Endothelial cell of umbilical vein (primary cell): ENCODE measurements around the gene BCAS3. TPM values are rescaled to one million over a fixed set of nuclear protein-coding genes. Genes with fewer than 3 reads are reported as not detected.
A peak's percentile ranks its signal among the peaks of the same experiment; 100 is the strongest.

ENCODE experiments used
- BruUV-seq: library from RNA; stranded (reverse); fragments of 400-500 nt; replicated peaks from 2 replicates; lab custom pipeline; 2021; lab: Mats Ljungman, UMichigan
- CTCF ChIA-PET: fragments of 300-600, 350-600 bp; sonication (Branson Sonifier 250); formaldehyde crosslinking; loops from one replicate; lab custom pipeline; 2021; ENCODE audit warnings: antibody characterized with exemption, inconsistent platforms; lab: Charles Lee
- POLR2A ChIA-PET: fragments of 300-600, 350-600 bp; sonication (Branson Sonifier 250); formaldehyde crosslinking; loops from one replicate; lab custom pipeline; 2021; ENCODE audit warnings: antibody characterized with exemption, inconsistent platforms; lab: Charles Lee
- DNase-seq: peaks from one replicate; pipeline ENCODE4 v3.0.0-alpha.2; 2011; ENCODE audit warnings: low read depth, low spot score
- FAIRE-seq: peaks from 2 replicates; lab custom pipeline; 2011; peaks lifted over from hg19 to GRCh38; lab: Jason Lieb, UNC
- H2AFZ ChIP-seq: 2 replicates; pipeline ENCODE4 v1.6.0; 2012; ENCODE audit warnings: low read depth, low read length, control low read depth, inconsistent platforms
- H3K27ac ChIP-seq: 2 replicates; pipeline ENCODE4 v1.5.1; 2011; ENCODE audit warnings: low read depth, mild to moderate bottlenecking, control low read depth, low read length, moderate library complexity; ENCODE audit not compliant: insufficient read depth
- H3K27me3 ChIP-seq, 2 experiments: 2 replicates each; pipeline versions ENCODE4 v1.6.0 to v1.6.1; 2011; ENCODE audit warnings: low read length in 2 of 2, mixed read lengths in 1 of 2; ENCODE audit not compliant: control insufficient read depth in 2 of 2, insufficient read depth in 2 of 2
- H3K36me3 ChIP-seq, 2 experiments: 2 replicates in 1 of 2; 3 replicates in 1 of 2; pipeline ENCODE4 v1.5.1; 2011; ENCODE audit warnings: low read length in 2 of 2, mild to moderate bottlenecking in 1 of 2, moderate library complexity in 1 of 2; ENCODE audit not compliant: control insufficient read depth in 2 of 2, insufficient read depth in 2 of 2; ENCODE audit errors: extremely low read depth in 1 of 2
- H3K4me1 ChIP-seq: 3 replicates; pipeline ENCODE4 v1.5.1; 2011; ENCODE audit warnings: mild to moderate bottlenecking, low read length; ENCODE audit not compliant: control insufficient read depth, insufficient read depth; ENCODE audit errors: extremely low read depth
- H3K4me2 ChIP-seq: 2 replicates; pipeline ENCODE4 v1.6.1; 2011; ENCODE audit warnings: low read length, control low read depth, mixed read lengths; ENCODE audit not compliant: insufficient read depth
- H3K4me3 ChIP-seq, 3 experiments: fragments of 200-600 bp in 1 of 3; sonication (generic), shearing (Covaris generic) in 1 of 3; replicated peaks in 1 of 3; 2 replicates each; pipeline ENCODE4 v1.5.1; 2011 to 2016; ENCODE audit warnings: control low read depth in 3 of 3, low read length in 3 of 3, mild to moderate bottlenecking in 2 of 3, inconsistent platforms in 1 of 3, low read depth in 1 of 3, moderate library complexity in 1 of 3; ENCODE audit not compliant: insufficient read depth in 1 of 3
- H3K79me2 ChIP-seq: 2 replicates; pipeline ENCODE4 v1.6.0; 2012; ENCODE audit warnings: low read length, inconsistent platforms; ENCODE audit not compliant: control insufficient read depth, insufficient read depth
- H3K9ac ChIP-seq: replicated peaks from 2 replicates; pipeline ENCODE3; 2011; ENCODE audit warnings: low read length, control low read depth; ENCODE audit not compliant: insufficient read depth; ENCODE audit errors: extremely low read depth
- H3K9me1 ChIP-seq: replicated peaks from 3 replicates; pipeline ENCODE4 v1.6.0; 2011; ENCODE audit warnings: mild to moderate bottlenecking, low read length; ENCODE audit not compliant: control insufficient read depth, insufficient read depth; ENCODE audit errors: extremely low read depth
- H3K9me3 ChIP-seq: replicated peaks from 2 replicates; pipeline ENCODE4 v1.5.1; 2012; ENCODE audit warnings: low read length, inconsistent platforms; ENCODE audit not compliant: control insufficient read depth, insufficient read depth
- H4K20me1 ChIP-seq: replicated peaks from 2 replicates; pipeline ENCODE3; 2011; ENCODE audit warnings: mild to moderate bottlenecking, low read length; ENCODE audit not compliant: control insufficient read depth, insufficient read depth; ENCODE audit errors: extremely low read depth
- EZH2 ChIP-seq: IDR thresholded peaks from 2 replicates; pipeline ENCODE4 v1.6.1; 2012; ENCODE audit warnings: borderline replicate concordance, low read depth, mild to moderate bottlenecking, moderate library complexity, low read length, inconsistent platforms; ENCODE audit not compliant: severe bottlenecking
- FOS ChIP-seq: IDR thresholded peaks from 2 replicates; pipeline ENCODE4 v1.6.1; 2011; ENCODE audit warnings: mild to moderate bottlenecking, low read length, moderate library complexity, borderline replicate concordance; ENCODE audit not compliant: insufficient read depth
- GATA2 ChIP-seq: IDR thresholded peaks from 2 replicates; pipeline ENCODE4 v1.7.0; 2011; ENCODE audit warnings: low read depth, mild to moderate bottlenecking, moderate library complexity, mixed read lengths, low read length; ENCODE audit not compliant: insufficient read length, insufficient read depth
- JUN ChIP-seq: IDR thresholded peaks from 2 replicates; pipeline ENCODE4 v1.6.1; 2011; ENCODE audit warnings: borderline replicate concordance, low read depth; ENCODE audit not compliant: insufficient read length, insufficient read depth
- MYC ChIP-seq: IDR thresholded peaks from one replicate; pipeline ENCODE4 v1.6.1; 2011; ENCODE audit warnings: mild to moderate bottlenecking, low read depth, low read length
- POLR2A ChIP-seq: IDR thresholded peaks from 2 replicates; pipeline ENCODE4 v1.6.1; 2012; ENCODE audit warnings: low read depth, mild to moderate bottlenecking, control low read depth, low read length
- POLR2AphosphoS5 ChIP-seq: IDR thresholded peaks from 2 replicates; pipeline ENCODE4 v1.6.1; 2012; ENCODE audit warnings: low read depth, mild to moderate bottlenecking, control low read depth, low read length, moderate library complexity; ENCODE audit not compliant: insufficient read depth
- dilution Hi-C: fragments of 300-500 bp; cut with MboI; formaldehyde crosslinking; loops from one replicate; pipeline ENCODE4 v1.15.0; 2019; ENCODE audit warnings: low sequenced_read_pairs; ENCODE audit not compliant: extremely low pct_ligation_motif_present
- intact Hi-C: fragments of 100-400 bp; cut with micrococcal nuclease; formaldehyde crosslinking; loops from one replicate; pipeline ENCODE4 v1.10.0; 2022
- polyA plus RNA-seq, 4 experiments: library from polyadenylated mRNA; depleted of rRNA in 3 of 4; stranded (reverse) in 3 of 4; unstranded in 1 of 4; fragments of >200 nt; gene quantifications; 2 replicates each; pipeline versions ENCODE4 v1.2.1 to v1.2.3, GENCODE V29; 2011 to 2012; ENCODE audit warnings: missing spikeins in 1 of 4
- total RNA-seq: library from RNA; stranded (reverse); gene quantifications from 2 replicates; pipeline ENCODE4 v1.2.3, GENCODE V29; 2021
- TF ChIP-seq, protein P1 (sequence below): IDR thresholded peaks from 2 replicates; pipeline ENCODE4 v1.6.1; 2011; ENCODE audit not compliant: insufficient read depth, insufficient read length
- TF ChIP-seq, protein P2 (sequence below), 2 donors: IDR thresholded peaks; 1 replicate in 1 of 2; 2 replicates in 1 of 2; pipeline ENCODE4 v1.5.1; 2011; ENCODE audit warnings: low read length in 2 of 2, mild to moderate bottlenecking in 2 of 2, moderate library complexity in 2 of 2, control low read depth in 1 of 2, inconsistent platforms in 1 of 2, low read depth in 1 of 2; ENCODE audit not compliant: insufficient read depth in 1 of 2; ENCODE audit errors: extremely low read depth in 1 of 2

The BCAS3 gene
- total and polyA plus RNA-seq, 2 donors (not counting 3 experiments of a cell fraction or from before 2014, with no cell fraction given), result 8.2 to 16.0 TPM

DNA sequence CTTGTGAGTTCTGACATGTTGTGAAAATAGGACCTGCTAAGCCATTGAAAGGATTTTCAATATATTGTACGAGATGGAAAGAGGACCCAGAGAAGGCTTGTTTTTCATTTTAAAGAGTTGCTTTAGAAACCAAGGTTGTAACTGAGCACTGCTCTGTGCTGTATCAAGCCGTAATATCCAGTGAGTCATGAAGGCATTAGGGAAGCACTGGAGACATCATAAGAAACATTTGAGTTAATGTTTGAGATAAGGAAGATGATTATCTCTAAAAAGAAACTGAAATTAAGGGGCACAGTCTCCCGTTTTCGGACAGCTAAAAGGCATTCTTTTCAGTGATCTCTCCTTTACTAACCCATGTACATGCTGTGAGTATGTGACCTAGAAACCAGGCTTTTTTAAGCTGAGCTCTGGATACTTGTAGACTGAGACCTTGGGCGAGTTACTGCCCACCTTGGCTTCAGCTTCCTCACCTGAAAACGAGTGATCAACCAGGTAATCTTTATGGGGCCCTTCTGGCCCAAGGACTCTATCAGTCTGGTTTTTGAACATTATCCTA is 572.8 kb downstream of the BCAS3 start:
- intact Hi-C loops, result loop anchor here (10.0 kb wide), 1 partner anchor 246 kb away; no protein-coding TSS in a partner anchor
- Histone ChIP-seq H3K36me3 (no peaks in the 10 kb centered on the region), H3K79me2 (no peaks in the 10 kb centered on the region), H3K4me3 (no peak overlapping the region), H3K27ac (no peak overlapping the region), H3K9me1 (no peaks in the 10 kb centered on the region), H3K4me1 (peaks cover 14% of the 10 kb centered on the region), H3K27me3 (peaks cover under 1 to 6% of the 10 kb centered on the region in 2 experiments), H4K20me1 (no peaks in the 10 kb centered on the region), H3K9ac (no peak overlapping the region), H2AFZ (no peak overlapping the region), H3K4me2 (no peak overlapping the region), H3K9me3 (no peaks in the 10 kb centered on the region)
- no peak for DNase-seq
- CTCF ChIA-PET, result no interaction called here
- no peak for FAIRE-seq
- no TSS peak for BruUV-seq
- peak; percentile 69 for TF ChIP-seq GATA2
- TF ChIP-seq FOS, result peak; percentile 38
- TF ChIP-seq, protein P1, sequence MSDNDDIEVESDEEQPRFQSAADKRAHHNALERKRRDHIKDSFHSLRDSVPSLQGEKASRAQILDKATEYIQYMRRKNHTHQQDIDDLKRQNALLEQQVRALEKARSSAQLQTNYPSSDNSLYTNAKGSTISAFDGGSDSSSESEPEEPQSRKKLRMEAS, result no peak
- dilution Hi-C loops, result no loop called here
- POLR2A ChIA-PET, result no interaction called here

DNA sequence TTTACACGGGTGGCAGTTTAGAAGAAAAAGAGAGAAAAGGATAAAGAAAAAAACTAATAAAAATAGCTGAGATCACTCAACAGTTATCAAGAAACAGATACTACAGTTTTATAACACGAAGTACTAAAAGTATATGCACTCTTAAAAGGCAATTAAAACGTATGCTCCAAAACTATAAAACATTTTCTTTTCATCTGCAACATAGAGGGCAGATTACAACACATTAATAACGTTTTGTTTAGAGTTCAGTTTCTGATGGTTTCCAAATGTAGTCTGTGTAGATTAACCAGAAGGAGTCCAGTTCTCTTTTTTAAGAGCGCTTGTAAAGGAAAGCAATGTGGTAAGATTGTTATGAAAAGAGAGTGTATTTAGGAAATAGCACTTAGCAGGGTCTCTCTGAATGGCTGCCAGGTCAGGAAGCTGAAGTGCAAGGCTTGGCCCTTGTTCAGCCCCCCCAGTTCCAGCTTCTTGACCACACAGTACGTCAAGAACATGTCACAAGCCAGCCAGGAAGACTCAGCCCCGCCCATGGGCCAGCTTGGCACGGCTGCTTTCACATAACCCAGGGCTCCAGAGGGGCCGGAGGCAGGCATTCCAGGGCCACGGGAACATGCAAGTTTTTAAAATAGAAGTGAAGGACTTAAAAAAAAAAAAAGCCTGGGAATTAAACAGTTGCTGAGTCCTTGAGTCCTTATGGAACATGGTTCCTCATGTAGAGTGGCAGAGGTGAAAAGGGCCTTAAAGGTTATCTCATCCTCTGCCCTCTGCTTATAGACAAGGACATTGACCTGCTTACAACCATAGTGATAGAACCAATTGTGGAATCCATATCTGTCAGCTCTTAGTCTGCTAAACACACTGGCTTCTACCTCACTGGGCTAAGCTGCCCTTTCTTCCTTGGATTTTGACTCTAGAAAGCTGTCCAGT is 574.6 kb downstream of the BCAS3 start:
- no peak overlapping the region for H3K27ac ChIP-seq
- no peak overlapping the region for H3K9ac ChIP-seq
- no peaks in the 10 kb centered on the region for H3K79me2 ChIP-seq
- FAIRE-seq (peak; percentile 59), DNase-seq (peak; percentile 88)
- H4K20me1 ChIP-seq, result no peaks in the 10 kb centered on the region
- H3K27me3 ChIP-seq, result peaks cover 3 to 6% of the 10 kb centered on the region in 2 experiments
- peaks cover 14% of the 10 kb centered on the region for H3K4me1 ChIP-seq
- no peaks in the 10 kb centered on the region for H3K9me3 ChIP-seq
- TF ChIP-seq, protein P2, sequence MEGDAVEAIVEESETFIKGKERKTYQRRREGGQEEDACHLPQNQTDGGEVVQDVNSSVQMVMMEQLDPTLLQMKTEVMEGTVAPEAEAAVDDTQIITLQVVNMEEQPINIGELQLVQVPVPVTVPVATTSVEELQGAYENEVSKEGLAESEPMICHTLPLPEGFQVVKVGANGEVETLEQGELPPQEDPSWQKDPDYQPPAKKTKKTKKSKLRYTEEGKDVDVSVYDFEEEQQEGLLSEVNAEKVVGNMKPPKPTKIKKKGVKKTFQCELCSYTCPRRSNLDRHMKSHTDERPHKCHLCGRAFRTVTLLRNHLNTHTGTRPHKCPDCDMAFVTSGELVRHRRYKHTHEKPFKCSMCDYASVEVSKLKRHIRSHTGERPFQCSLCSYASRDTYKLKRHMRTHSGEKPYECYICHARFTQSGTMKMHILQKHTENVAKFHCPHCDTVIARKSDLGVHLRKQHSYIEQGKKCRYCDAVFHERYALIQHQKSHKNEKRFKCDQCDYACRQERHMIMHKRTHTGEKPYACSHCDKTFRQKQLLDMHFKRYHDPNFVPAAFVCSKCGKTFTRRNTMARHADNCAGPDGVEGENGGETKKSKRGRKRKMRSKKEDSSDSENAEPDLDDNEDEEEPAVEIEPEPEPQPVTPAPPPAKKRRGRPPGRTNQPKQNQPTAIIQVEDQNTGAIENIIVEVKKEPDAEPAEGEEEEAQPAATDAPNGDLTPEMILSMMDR (IDR thresholded peaks at IDR 0.05; ENCODE audit: extremely low read depth in 1 of 2, insufficient read depth in 1 of 2, low read depth in 1 of 2, low read length in 2 of 2), result no peak
- peak; percentile 27 for TF ChIP-seq GATA2
- no peak for TF ChIP-seq EZH2
- TF ChIP-seq, protein P1, result no peak
- peak; percentile 34 for TF ChIP-seq POLR2AphosphoS5
- no peak for TF ChIP-seq POLR2A
- TF ChIP-seq MYC, result no peak
- peak; percentile 12 for TF ChIP-seq FOS
- TF ChIP-seq JUN, result no peak
- CTCF ChIA-PET, result interaction anchor here (0.6 to 1.6 kb wide), 4 partner anchors 9 to 160 kb away, joined by 3 to 7 read pairs (median 4); no protein-coding TSS in a partner anchor
- intact Hi-C loops (loop anchor here (10.0 kb wide), 1 partner anchor 247 kb away; no protein-coding TSS in a partner anchor), dilution Hi-C loops (no loop called here)
- no peak overlapping the region for H3K4me3 ChIP-seq
- no TSS peak for BruUV-seq
- H3K36me3 ChIP-seq, result no peaks in the 10 kb centered on the region
- no peaks in the 10 kb centered on the region for H3K9me1 ChIP-seq
- H3K4me2 ChIP-seq, result peak overlapping the region; percentile 50
- POLR2A ChIA-PET, result interaction anchor here (0.6 kb wide), 1 partner anchor 217 kb away, joined by 3 read pairs; no protein-coding TSS in a partner anchor
- no peak overlapping the region for H2AFZ ChIP-seq
